SH-SY5Y (cell line): ENCODE results near the gene ADGRD2.

Experiments used
- GATA2 ChIP-seq: IDR thresholded peaks from 2 replicates; pipeline ENCODE4 v1.6.1; 2011; ENCODE audit warnings: mild to moderate bottlenecking, low read depth, low read length
- GATA3 ChIP-seq: IDR thresholded peaks from 2 replicates; pipeline ENCODE4 v1.6.1; 2011; ENCODE audit warnings: low read depth, mild to moderate bottlenecking, low read length, moderate library complexity

DNA sequence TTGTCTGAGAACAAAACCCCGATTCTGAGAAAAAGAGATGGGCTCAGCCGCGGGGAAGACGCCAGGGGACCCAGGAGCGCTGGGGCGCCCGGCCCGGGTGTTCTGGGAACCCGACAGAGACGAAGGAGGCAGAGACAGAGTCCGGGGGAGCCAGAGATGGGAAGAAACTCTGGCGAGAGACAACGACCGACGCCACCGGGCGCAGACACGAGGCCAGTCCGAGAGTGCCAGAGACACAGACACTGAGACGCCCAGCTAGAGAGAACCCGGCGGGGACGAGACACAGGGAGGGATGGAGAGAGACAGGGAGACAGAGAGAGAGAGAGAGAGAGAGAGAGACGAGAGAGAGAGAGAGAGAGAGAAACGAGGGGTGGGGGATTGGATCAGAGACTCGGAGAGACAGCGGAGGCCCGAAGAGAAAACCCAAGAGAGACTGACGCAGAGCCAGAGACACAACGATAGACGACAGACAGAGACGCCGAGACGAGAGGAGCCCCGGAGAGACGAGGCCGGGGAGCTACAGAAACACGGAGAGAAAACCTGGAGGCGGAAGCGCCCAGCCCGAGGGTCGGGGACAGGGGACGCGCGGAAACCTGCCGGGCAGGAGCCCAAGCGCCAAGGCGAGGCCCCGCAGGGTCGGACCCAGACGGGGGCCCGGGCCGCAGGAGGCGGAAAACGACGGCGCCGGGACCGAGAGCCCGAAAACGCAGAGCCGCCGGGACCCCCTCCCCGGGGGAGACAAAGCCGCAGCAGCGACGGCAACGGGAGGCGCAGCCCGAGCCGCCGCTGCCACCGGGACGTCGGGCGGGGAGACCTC is 53.7 kb downstream of the ADGRD2 start:
- TF ChIP-seq GATA3 (no peak), GATA2 (no peak)
